NB4 (cell line): ENCODE measurements around the gene SIN3A.
"Not testable (repeated sequence)": the region's sequence is repeated elsewhere in the genome, so short reads cannot be mapped to it uniquely, and the experiment has no call there.

Experiments
- POLR2A ChIP-seq: IDR thresholded peaks from 2 replicates; pipeline ENCODE4 v1.6.1; 2011; ENCODE audit warnings: mild to moderate bottlenecking; ENCODE audit not compliant: insufficient read length; ENCODE audit errors: extremely low read depth
- TF ChIP-seq, protein P1 (sequence below): IDR thresholded peaks from one replicate; pipeline ENCODE4 v1.5.1; 2012; ENCODE audit warnings: low read depth, low read length

DNA sequence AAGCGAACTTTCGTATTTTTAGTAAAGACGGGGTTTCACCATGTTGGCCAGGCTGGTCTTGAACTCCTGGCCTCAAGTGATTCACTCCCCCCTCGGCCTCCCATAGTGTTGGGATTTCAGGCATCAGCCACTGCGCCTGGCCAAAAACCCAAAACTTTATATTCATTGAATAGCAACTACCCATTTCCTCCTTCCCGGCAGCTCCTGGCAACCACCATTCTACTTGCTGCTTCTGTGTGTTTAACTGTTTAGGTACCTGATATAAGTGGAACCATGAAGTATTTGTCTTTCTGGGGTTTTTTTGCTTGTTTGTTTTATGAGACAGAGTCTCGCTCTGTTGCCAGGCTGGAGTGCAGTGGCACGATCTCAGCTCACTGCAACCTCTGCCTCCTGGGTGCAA is 107.5 kb downstream of the SIN3A start:
- TF ChIP-seq, protein P1, sequence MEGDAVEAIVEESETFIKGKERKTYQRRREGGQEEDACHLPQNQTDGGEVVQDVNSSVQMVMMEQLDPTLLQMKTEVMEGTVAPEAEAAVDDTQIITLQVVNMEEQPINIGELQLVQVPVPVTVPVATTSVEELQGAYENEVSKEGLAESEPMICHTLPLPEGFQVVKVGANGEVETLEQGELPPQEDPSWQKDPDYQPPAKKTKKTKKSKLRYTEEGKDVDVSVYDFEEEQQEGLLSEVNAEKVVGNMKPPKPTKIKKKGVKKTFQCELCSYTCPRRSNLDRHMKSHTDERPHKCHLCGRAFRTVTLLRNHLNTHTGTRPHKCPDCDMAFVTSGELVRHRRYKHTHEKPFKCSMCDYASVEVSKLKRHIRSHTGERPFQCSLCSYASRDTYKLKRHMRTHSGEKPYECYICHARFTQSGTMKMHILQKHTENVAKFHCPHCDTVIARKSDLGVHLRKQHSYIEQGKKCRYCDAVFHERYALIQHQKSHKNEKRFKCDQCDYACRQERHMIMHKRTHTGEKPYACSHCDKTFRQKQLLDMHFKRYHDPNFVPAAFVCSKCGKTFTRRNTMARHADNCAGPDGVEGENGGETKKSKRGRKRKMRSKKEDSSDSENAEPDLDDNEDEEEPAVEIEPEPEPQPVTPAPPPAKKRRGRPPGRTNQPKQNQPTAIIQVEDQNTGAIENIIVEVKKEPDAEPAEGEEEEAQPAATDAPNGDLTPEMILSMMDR, result not testable (repeated sequence)
- TF ChIP-seq POLR2A, result not testable (repeated sequence)
